ENCODE results near the gene DDX17. TPM values are rescaled to one million over a fixed set of nuclear protein-coding genes. Genes with fewer than 3 reads are reported as not detected.

Gene DDX17
- total RNA-seq, 1 donor from 2014 or later, result 612 TPM

DNA sequence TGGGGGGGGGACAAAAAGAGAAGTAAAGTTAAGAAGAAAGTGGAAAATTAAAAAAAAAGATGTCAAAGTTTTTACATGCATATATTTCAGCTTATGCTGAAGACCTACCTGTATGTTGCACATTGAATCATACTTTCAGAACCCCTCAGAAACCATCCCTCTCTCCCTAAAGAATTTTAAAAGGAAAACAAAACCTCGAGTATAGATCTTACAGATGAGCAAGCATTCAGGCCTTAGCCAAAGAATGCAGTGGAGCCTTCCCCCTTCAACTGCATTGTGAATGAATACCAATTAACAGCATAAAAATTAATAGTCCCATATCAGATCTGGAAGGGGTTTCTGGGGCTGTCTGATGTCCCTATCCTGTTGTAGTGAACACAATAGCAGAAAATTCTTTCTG, 21.9 kb downstream of the DDX17 start:
- Mint-ChIP-seq H3K4me1 (no peaks in the 10 kb centered on the region), H3K36me3 (ENCODE audit: low read depth) (peaks cover 80% of the 10 kb centered on the region), H3K9me3 (no peaks in the 10 kb centered on the region), H3K27ac (no peak overlapping the region), H3K27me3 (no peaks in the 10 kb centered on the region), H3K4me3 (no peak overlapping the region)
- ChIA-PET POLR2A (interaction anchor here (0.8 to 1.1 kb wide), 2 partner anchors 18 to 387 kb away, joined by 3 to 5 read pairs; no protein-coding TSS in a partner anchor), CTCF (no interaction called here)
- intact Hi-C loops (cut with micrococcal nuclease), result no loop called here
- no peak for ATAC-seq (ENCODE audit: low read depth)
- no peak for DNase-seq
- TF ChIP-seq, protein P1, sequence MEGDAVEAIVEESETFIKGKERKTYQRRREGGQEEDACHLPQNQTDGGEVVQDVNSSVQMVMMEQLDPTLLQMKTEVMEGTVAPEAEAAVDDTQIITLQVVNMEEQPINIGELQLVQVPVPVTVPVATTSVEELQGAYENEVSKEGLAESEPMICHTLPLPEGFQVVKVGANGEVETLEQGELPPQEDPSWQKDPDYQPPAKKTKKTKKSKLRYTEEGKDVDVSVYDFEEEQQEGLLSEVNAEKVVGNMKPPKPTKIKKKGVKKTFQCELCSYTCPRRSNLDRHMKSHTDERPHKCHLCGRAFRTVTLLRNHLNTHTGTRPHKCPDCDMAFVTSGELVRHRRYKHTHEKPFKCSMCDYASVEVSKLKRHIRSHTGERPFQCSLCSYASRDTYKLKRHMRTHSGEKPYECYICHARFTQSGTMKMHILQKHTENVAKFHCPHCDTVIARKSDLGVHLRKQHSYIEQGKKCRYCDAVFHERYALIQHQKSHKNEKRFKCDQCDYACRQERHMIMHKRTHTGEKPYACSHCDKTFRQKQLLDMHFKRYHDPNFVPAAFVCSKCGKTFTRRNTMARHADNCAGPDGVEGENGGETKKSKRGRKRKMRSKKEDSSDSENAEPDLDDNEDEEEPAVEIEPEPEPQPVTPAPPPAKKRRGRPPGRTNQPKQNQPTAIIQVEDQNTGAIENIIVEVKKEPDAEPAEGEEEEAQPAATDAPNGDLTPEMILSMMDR (IDR thresholded peaks at IDR 0.05), result no peak

DNA sequence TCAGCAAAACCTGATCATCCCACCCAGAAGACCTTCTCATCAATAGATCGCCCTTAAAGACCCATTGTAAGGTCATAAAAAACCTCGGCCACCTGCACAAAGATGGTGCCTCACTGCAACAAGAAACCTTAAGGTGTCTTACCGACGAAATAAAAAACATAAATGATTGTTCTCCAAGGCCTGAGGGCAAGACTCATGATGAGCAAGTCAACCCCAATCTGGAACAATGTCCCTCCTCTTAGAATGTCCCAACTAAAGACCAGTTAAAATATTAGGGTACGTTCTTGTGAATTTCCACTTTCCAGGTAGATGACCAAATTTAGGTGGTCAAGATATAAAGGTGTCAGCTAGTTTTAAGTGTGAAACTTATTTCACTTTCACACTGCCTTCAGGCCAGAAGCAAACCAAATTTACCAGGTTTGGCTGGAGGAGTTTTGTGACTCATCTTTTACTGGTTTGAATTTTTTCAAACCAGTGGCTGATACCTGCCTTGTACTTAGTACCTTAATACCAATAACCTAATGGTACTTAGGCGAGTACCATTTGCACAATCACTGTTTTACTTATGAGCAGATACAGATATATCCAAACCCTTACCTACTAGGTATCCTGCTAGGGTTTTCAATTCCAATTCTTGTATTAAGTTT, 23.3 kb downstream of the DDX17 start:
- POLR2A ChIA-PET, result interaction anchor here (0.6 kb wide), 1 partner anchor 24 kb away, joined by 3 read pairs; no protein-coding TSS in a partner anchor
- Mint-ChIP-seq H3K27me3 (no peaks in the 10 kb centered on the region), H3K27ac (no peak overlapping the region), H3K4me3 (no peak overlapping the region), H3K36me3 (ENCODE audit: low read depth) (peaks cover 69% of the 10 kb centered on the region), H3K4me1 (no peaks in the 10 kb centered on the region), H3K9me3 (no peaks in the 10 kb centered on the region)
- CTCF ChIA-PET, result no interaction called here
- DNase-seq (no peak), ATAC-seq (ENCODE audit: low read depth) (no peak)
- TF ChIP-seq, protein P1 (IDR thresholded peaks at IDR 0.05), result no peak
- intact Hi-C loops (cut with micrococcal nuclease), result no loop called here

DNA sequence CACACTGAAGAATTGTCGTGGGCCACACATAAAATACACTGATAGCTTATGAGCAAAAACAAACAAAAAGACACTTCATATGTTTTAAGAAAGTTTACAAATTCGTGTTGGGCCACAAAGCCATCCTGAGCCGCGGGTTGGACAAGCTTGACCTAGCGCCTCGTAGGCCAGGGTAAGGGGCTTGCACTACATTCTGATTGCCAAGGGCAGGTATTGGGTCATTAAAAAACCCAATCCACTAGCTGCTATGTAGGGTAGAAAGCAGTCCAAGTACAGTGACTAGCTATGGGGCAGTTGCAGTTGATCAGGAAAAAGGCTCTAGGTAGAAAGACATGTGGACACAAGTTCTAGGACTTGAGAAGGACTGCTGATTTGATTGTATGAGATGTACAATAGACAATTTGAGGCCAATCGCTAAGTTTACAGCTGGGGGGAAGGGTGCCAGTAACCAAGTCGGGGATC, 24.2 kb downstream of the DDX17 start:
- intact Hi-C loops (cut with micrococcal nuclease), result no loop called here
- CTCF ChIA-PET, result no interaction called here
- Mint-ChIP-seq H3K27me3 (no peaks in the 10 kb centered on the region), H3K4me3 (no peak overlapping the region), H3K27ac (no peak overlapping the region), H3K36me3 (ENCODE audit: low read depth) (peaks cover 62% of the 10 kb centered on the region), H3K4me1 (no peaks in the 10 kb centered on the region), H3K9me3 (no peaks in the 10 kb centered on the region)
- DNase-seq (no peak), ATAC-seq (ENCODE audit: low read depth) (no peak)
- TF ChIP-seq, protein P1 (IDR thresholded peaks at IDR 0.05), result no peak
- POLR2A ChIA-PET, result interaction anchor here (1.2 to 1.9 kb wide), 2 partner anchors 9 to 17 kb away, joined by 4 to 5 read pairs; no protein-coding TSS in a partner anchor

DNA sequence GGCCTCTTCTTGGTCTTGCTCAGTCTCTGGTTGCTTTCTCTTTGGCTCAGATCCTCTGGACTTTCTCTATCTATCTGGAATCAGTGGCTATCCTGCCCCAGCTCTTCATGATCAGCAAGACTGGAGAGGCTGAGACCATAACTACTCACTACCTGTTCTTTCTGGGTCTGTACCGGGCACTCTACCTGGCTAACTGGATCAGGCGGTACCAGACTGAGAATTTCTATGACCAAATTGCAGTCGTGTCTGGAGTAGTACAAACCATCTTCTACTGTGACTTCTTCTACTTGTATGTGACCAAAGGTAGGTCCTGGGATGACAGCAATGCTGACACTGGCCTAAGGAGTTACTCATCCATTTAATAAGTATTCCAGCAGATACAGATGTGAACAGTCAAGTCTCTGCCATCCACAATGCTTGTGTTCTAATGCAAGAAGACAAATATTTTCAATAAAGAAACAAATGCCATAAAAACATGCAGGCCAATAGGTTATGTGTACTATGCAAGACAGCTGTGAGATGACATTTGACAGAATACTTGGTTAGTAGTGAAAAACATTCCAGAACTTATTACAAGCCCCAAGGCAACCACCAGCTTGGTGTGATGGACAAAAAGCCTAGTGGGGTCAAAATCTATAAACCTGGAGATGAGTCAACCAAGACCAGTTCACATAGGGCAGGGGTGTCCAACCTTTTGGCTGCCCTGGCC, 24.8 kb downstream of the DDX17 start:
- H3K27me3 Mint-ChIP-seq, result no peaks in the 10 kb centered on the region
- H3K27ac Mint-ChIP-seq, result no peak overlapping the region
- H3K9me3 Mint-ChIP-seq, result no peaks in the 10 kb centered on the region
- intact Hi-C loops (cut with micrococcal nuclease), result no loop called here
- no peak for DNase-seq
- H3K4me3 Mint-ChIP-seq, result no peak overlapping the region
- ChIA-PET POLR2A (interaction anchor here (0.7 to 1.9 kb wide), 3 partner anchors 9 to 17 kb away, joined by 3 to 5 read pairs (median 4); partner anchors contain the start of gene KDELR3), CTCF (no interaction called here)
- TF ChIP-seq, protein P1 (IDR thresholded peaks at IDR 0.05), result no peak
- H3K36me3 Mint-ChIP-seq (ENCODE audit: low read depth), result peaks cover 56% of the 10 kb centered on the region
- no peaks in the 10 kb centered on the region for H3K4me1 Mint-ChIP-seq
- ATAC-seq (ENCODE audit: low read depth), result no peak

Data from activated B cell treated with CpG ODN at 0.5 μM for 24 hours (primary cell).